Pons (tissue), 1 donor: ENCODE measurements around the gene RUNX2.

Source experiments
- DNase-seq: peaks from one replicate; pipeline ENCODE4 v3.0.0-alpha.2; 2016; ENCODE audit warnings: low spot score

The RUNX2 gene

DNA sequence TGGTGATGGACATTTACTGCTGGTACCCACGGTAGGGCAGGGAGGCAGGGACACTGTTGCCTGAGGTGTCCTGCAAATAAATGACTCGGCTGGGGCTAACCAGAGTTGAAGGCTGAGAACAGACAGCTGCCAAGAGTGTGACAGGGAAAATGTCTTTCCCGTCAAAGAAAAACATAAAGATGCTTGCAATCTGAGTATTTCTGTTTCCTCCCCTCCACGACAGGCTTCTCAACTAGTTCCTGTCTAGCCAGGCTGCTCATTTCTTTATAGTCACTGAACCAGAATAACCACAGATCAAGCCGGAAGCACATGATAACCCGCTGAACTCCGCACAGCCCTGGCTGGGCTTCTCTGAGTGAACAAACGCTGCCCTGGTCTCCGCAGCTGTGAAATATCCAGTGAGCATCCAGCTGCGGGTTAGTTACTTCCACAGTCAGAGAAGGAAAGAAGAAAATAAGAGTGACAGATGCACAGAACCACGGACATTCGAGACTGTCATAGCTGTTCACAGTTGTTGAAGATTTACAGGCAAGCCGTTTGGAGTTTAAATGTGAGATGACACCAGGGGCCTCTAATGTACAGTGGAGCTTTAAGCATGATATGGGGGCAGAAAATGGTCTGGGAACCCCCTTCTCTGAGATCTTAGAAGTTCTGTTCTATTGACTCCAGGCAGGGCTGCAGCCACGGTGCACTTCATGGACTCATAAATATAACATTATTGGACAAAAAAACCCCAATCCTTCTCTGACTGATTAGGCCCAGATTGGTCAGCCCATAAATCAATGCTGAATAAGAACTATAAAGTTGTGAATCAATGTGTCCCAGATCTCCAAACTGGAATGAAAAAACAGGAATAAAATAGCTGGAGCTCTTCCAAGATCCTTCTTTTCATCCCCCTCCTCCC is 349.5 kb downstream of the RUNX2 start:
- DNase-seq, result peak; percentile 84

DNA sequence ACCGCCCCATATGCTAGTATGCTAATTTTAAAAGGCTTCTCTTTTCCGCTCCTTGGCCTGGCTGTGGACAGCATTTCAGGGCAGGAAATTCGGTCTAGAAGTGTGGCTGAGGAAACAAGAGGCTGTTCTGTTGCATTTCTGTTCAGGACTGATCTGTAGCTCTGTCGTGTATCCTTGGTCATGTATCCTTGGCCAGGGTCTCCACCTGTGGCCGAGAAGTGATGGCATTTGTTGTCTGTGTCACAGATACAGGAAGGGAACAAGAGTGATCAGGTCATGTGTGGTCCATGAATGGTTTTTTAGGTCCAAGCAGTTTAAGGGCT is 350.1 kb downstream of the RUNX2 start:
- DNase-seq, result peak; percentile 16

DNA sequence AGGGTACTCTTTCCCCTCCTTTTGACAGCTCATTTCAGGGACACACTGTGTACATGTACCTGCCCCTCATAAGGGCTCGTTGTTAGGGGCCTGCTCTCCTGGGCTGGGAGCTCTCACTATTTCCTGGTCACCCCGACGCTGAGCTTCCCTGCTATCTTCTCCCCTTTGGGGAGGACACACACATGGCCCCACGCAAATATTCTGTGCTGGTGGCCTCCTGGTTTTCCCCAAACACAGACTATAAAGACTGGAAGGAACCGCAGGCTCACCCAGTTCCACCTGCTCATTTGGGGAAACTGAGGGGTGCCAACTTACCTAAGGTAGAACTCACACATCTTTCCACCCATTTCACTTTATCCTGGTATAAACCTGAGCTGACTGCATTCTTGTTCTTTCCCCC is 351.0 kb downstream of the RUNX2 start:
- DNase-seq, result no peak

DNA sequence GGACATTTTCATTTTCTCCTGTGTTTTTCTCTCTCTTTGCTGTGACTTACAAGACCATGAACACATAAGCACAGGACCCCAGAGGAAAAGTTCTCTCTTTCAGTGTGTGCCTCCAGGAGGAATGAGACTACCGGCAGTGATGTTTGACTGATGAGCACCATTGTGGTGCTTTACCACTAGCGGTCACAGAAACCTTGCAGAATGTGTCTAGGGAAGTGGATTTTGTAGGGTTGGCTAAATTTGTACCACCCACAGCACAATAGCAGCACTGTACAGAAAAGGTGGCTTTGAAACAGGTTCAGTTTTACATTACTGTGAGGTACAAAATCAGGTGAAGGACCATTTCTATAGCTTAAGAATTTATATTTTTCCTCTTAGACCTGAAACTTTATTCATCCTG is 351.5 kb downstream of the RUNX2 start:
- no peak for DNase-seq

DNA sequence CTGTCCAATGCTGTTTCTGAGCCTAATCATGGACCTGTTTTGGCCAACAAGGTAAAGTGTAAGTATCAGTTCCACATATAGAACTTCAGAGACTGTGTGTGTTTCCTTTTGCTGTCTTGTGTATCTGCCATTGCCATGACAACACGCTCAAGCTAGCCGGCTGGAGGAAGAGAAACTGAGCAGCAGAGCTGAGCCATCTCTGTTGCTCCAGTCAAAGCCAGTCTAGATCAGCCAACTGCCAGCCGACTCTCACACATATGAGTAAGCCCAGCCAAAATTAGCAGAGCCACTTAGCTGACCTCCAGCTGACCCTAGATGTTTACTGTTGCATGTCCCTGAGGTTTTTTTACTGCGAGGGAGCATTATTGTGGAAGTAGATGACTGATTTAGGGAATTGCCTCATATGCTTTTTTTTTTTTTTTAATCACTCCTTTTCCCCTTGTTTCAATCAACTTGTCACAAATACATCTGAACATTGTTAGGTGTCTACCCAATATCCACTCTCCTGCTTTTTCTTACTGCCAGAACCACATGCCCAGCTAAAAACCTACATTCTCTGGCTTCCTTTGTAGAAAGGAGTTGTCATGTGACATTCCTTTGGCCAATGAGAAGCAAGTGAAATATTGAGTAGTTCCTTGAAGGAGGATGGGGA is 353.9 kb downstream of the RUNX2 start:
- no peak for DNase-seq

DNA sequence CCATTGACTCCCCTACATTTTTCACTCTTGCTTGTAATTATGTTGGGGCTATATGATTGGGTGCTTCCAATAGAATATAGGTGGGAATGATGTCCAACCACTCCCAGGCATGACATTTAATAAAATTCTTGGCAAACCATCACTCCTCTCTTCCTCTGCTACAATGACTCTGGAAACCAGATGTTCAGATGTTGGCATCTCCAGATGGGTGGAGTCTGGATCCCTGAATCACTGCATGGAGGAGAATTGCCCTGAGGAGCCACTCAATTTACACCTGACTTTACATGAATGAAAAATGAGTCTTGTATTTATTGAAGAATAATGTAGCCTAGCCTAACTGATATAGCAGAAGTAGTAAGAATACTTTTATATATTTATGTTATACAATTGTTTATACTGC is 356.3 kb downstream of the RUNX2 start:
- DNase-seq, result no peak

DNA sequence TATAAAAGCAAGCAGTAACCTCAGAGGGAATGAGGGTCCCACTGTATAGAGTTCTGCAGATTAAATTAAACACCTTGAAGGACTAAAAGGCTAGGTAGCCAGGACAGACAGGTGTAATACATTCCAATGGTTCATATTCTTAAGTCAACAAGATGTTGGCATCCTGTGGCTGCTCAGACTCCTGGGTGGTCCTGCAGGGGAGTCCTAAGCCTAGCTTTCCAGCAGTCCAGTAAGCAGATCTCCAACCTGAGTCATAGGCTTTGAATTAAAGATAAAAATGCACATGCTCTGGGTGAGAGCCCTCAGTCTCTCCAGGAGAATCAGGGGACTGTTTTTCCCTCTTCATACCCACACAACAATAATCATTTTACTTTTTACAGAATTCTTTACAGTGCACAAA is 356.9 kb downstream of the RUNX2 start:
- DNase-seq, result no peak

DNA sequence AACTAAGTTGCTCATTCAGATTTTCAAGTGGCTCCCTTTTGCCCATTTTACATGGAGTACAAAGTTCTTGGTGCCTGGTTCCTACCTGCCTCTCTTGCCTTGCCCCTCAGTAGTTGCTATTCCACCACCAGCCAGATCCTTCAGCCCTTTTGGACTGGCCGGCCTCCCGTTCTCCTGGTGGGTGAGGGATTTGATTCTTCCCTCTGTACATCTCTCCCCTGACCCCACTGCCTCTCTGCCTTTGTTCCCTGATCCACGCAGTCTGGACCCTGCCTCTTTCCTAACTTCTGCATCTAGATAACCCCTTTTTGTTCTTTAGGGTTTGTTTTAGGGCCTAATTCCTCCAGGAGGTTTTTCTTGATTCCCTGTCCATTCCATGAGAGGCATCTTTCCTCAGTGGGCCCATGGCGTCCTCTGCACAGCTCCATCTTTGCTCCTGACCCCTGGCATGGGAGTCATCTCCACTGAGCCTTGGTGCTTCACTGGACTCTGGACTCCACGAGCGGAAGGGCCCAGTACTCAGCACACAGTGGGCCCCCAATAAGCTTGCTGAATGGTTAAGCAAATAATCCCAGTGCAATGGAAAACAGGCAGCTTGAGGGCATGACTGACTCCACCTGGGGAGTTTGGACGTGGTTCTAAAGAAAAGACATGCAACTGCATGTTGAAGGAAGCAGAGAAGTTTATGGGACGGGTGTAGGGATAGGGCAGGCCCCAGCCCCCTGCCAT is 358.9 kb downstream of the RUNX2 start:
- no peak for DNase-seq

DNA sequence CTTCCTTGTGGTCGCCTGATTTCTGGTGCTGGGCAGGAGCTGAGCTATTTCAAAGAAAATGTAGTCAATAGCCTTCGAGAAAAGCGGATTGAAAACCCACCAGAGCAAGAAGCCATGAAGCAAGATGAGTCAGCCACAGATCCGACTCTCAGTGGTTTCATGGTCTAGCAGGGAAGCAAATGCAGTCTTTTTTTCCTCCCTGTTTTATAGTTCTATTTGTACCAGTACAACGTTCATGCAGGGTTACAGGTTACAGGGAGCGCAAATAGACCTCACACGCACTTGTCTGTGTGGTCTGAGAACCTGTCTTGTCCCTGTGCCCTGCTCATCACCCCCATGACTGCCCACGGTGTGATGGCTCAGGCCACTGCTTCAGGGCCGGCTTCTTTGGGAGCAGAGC is 359.4 kb downstream of the RUNX2 start:
- no peak for DNase-seq

DNA sequence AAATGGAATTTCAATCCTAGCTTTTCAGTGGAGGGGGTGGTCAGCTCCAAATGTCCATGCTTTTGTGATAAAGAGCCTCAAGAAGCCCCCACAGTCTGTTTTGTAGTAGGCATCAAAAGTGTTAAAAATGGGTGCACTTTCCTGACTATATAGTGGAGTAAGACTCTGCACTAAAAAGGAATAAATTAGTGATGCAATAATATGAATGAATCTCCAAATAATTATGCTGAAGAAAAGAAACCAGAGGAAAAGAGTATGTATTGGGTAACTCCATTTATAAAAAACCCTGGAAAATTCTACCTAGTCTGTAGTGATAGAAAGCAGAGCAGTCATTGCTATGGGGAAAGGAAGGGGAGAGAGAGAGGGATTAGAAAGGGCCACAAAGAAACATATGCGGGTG is 360.1 kb downstream of the RUNX2 start:
- DNase-seq, result no peak

DNA sequence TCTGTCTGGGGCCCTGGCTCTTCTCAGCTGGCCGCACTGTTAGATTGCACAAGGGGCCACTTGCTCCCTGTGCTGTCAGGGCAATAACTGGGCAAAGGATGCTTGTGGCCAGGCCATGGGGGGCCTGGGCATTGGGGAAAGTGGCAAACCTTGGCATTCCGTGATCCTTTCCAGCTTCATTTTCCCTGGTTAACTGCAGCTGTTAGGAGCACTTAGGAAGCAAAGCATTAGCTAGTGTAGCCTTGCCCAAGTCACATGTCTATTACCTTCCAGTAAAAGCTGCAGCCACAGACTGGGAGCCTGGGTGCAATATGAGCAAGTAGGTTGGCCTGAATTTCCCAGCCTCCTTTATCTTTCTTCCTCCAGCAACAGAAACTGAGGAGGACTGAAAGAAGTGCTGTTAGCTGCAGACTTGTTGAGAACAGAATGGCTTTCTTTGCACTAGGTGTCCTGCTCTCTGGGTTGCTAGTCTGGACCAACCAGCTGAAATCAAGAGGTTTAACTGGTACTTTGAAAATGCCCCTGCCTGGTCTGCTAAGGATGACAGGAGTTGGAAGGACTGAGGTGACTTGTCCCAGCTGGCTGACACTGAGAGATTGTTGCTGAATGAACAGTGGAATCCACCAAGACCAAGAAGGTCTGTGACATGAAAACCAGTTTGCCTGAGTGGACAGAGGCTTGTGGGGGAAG is 361.9 kb downstream of the RUNX2 start:
- no peak for DNase-seq

DNA sequence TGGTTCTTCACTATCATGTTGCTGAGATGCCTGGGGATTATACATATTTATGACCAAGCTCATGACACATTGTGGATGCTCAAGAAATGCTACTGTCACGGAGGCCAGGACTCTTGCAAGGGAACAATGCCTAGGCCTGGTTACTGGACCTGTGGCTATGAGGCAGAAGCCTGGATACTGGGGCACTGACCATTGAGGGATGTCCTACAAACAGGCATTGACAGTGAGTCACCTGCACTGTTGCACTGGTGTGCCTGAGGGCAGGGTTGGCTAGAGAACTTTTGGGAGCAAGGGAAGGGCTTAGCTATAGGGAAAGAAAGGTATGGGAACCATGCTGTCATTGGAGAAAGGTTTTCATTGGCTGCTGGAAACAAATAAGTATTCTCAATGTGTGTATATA is 362.7 kb downstream of the RUNX2 start:
- no peak for DNase-seq

DNA sequence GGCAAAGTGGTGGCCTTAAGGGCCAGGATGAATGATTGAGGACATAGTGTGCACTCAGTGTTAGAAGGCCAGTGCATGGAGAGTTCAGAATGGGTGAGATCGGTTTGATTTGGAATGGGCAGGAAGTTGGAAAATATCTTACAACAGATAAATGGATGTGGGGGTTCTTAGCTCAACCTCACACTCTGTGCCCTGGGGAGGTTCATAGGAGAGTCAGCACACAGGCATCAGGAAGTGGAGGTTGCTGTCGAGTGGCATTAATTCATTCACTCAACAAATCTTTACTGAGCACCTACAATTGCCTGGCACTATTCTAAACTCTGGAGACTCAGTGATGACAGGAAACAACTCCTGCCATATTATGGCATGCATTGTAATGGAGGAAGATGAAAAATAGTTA is 363.3 kb downstream of the RUNX2 start:
- DNase-seq, result no peak

DNA sequence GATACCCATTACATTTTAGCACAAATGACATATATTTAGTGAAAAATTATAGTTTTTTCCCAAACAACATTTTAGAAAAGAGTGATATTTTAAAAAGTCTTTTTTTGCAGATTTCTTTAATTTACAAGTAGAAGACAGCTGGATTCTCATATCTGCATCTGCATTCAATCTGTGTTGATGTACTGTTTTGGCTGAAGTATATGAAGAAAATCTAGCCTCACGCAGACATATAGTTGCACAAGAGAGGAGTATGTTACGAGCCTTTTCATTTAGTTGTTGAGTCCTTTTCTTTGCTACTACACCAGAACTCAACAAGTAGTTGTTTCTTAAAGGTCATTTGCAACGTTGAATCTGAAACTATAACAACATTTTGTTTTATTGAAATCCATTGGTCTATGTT is 363.9 kb downstream of the RUNX2 start:
- DNase-seq, result no peak

DNA sequence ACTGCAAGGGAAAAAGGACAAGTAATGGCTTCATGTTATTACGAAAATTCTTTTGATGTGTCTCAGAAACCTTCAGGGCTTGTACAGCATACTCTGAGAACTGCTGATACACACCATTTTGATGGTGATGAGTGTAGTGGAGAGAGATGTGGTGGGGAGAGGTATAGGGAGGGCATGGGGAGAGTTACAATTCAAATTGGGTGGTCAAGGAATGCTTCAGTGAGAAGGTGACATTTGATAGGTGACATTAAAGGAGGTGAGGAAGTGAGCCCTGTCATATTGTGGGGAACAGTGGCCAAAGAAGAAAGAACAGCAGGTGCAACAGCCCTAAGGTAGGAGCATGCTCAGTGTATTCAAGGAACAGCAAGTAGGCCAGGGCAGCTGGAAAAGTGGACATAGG is 368.6 kb downstream of the RUNX2 start:
- no peak for DNase-seq

DNA sequence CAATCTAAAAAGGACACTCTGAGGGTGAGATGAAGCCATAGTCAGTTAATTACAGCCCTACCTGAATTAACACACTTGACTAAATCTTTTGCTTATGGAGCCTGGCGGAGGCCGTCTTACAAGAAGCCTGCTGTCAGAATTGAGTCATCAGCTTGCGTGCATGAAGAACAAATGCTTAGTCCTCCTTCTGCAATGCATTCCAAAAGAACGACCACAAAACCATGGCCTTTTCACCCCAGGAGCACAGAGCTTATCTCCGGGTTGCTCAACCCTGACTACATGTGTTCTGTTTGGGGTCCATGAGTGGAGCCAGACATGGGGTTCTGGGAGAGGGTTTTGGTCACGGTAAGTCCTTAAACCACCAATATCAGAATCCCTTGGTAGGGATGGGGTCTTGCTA is 369.5 kb downstream of the RUNX2 start:
- no peak for DNase-seq

DNA sequence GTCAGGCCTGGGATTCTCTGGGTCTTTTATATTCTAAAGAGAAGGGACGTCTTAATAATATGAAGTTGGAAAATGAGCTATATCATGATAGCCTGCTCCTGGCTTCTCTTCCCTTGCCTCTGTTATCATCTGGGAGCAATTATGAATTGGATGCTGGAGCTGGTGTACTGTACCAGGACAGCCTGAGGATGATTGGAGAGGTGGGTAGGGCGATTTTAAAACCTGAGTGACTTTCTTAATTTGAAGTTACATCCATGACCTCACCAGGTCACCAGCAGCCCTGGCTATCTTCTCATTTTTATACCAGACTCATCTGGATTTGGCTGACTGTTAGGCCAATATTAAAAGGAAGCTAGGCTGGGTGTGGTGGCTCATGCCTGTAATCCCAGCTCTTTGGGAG is 369.9 kb downstream of the RUNX2 start:
- DNase-seq, result no peak

DNA sequence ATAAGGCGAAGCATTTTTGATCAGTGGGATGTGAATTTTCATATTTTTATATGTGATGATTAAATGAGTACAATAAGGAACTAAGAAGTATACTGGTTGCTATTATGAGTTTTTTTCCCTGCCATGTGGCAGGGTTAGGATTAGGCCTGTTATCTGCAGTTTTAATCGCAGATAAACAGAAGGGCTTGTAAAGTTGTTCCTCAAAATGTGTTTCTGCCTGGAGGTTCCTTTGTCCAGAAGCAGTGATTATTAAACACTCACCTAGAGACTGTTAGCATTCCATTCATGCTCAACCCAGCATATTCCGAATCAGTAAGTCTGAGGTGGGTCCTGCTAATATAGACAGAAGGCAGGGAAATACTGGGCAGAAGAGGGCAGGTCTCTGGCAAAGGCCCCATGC is 371.5 kb downstream of the RUNX2 start:
- DNase-seq, result no peak

DNA sequence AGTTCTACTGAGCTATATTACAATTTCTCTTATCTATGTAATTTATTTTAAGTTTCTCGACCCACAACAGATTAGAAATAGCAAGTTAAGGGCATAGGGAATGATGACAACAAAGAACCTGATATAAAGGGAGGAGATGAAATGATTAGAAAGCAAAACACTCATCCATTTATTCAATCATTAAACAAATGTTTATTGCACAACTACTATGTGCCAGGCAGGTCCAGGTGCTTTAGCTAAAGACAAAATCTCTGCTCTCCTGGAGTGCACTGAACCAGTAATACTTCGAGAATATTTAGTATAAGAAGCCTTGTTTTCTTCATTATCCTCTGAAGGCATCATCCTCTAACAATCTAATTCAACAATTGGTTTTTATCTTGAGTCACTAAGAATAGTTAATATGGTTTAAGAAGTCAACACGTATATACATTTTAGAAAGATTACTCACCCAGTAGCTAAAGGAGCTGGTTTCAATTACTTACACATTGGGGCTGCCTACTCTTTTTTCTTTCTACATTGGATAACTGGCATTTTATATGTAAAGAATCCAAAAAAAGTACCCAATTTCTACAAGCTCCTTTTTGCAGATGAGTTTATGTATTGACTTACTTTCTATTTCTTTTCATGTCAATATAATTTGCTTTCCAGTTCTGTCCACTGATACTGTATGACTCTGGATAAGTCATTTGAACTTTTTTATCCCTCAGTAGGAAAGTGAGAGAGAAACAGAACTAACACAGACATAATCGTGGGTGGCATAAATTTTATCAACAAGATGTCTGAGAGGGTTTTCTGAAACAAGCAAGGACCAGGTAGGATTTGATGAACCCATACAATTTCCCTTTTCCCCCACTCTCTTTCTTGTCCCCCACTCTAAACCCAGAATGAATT is 375.0 kb downstream of the RUNX2 start:
- no peak for DNase-seq

DNA sequence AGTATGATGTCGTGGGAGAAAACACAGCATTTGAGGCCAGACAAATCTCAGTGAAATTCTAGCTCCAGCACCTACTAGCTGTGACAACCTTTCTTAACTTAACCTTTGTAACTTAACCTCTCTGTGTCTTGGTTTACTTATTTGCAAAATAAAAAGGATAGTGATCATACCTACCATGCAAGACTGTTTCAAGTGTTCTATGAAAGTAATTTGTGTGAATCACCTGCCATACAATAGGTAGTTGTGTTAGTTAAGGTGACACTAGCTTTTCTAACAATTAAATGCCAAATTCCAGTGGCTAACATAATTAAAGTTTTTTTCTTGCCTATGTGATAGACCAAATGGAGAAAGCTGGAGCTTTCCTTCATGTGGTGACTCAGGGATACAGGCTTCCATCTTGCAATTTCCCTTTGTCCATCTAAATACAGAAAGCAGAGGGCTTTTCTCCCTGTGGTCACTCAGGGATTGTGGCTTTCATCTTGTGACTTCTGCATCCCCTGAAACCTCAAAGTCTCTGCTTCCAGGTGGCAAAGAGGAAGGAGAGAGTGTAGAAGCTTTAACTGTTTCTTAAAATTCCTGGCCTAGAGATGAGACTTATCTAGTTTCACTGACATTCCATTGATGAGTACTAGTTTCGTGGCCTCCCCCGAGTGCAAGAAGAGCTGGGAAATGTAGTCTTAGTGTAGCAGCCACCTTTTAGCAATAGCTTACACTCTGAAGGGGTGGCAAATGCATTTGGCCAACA is 376.1 kb downstream of the RUNX2 start:
- no peak for DNase-seq
